HT-29 (cell line): Measurements from ENCODE around the gene RASA3. TPM values are rescaled to one million over a fixed set of nuclear protein-coding genes. Genes with fewer than 3 reads are reported as not detected.
"Not testable (repeated sequence)": the region's sequence is repeated elsewhere in the genome, so short reads cannot be mapped to it uniquely, and the experiment has no call there.

Source experiments
- DNase-seq: peaks from one replicate; pipeline ENCODE4 v3.0.0-alpha.2; 2015; ENCODE audit warnings: low spot score
- total RNA-seq: library from RNA; depleted of rRNA; stranded (reverse); fragments of >200 nt; shearing (Covaris generic); gene quantifications from 2 replicates; pipeline ENCODE4 v1.2.3, GENCODE V29; 2014

The RASA3 gene
- total RNA-seq, 1 experiment from 2014 or later, result 25.1 TPM

DNA sequence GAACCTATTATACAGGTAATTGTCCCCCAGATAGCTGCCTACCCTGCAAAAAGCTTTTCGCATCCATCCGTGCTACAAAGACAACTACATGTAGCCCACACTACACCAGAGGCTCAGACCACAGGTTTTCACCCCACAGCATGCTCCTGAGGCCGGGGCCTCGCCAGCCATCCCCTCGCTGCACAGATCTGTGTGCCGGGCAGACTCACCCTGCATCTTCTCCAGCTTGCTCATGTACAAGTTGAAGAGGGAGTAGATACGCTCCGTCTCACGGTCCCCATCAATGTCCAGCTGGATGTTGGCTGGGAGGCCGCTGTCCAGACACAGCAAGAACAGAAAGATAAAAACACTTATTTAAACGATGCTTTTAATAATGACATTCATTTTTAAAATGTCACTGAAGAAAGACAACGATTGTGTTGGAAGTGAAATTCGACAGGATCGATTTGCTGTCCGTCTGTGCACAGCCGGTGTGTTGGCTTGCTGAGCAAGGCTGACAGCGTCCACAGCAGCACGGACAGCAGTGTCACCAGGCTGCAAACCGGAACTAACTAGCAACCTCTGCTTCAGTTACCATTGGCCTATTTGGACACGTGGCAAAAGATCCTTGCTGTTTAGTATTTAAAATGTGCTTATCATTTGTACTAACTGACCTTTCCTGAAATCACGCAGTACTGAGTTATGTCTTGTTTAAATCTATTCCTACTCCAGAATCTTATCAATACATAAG, 140.0 kb downstream of the RASA3 start:
- DNase-seq, result no peak

DNA sequence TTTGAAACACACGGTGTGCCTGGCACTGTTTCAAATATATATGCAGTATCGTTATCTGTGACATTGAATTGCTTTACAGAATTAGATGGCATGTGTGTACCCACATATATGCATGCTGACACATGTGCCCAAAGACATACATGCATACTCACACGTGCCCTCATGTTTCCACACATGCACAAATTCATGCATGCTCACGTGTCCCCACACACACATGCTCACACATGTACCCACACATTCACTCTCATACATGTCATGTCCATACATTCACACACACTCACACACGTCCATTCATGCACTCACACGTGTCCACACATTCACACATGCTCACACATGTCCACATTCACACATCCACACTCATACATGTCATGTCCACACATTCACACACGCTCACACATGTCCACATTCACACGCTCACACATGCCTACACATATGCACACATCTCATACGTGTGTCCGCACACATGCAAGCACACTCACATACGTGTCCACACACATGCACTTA, 140.7 kb downstream of the RASA3 start:
- no peak for DNase-seq

DNA sequence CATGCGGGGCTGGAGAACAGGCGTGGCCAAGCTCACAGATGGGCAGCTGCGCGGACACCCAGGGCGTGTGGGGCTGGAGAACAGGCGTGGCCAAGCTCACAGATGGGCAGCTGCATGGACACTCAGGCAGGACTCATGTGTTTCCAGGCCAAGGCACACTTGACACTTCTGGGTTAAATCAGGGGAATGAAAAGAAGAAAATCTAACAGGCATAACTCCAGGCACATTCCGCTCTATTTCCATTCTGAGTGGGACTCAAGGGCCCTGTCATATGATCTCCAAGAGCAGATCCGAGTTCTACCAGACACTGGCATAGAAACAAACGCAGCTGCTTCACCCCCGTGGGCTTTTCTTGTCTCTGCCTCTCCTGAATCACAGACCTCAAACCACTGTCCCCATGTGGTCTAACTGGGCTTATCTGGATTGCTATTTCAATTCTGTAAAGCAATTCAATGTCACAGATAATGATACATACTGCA, 141.2 kb downstream of the RASA3 start:
- DNase-seq, result no peak

DNA sequence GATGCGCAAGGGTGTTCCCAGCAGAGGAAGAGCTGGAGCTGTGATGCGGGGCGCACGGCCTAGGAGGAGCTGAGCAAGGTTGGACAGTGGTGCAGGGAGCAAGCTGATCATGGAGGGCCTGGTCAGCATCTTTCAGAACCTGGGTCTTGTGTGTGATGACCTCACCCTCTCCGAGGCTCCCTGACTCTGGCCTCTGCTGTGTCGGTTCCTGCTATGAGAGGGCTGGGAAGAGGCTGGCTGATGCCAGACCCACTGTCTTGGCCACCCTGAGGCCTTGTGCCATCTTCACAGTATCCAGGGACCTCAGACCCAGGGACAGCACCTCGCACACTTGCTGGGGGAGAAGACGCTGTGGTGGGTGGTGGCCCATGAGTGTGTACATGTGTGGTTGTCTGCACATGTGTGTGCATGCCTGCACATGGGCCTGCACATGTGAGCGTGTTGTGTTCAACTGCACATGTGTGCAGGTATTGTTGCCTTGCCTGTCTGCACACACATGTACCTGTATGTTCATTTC, 142.0 kb downstream of the RASA3 start:
- no peak for DNase-seq

DNA sequence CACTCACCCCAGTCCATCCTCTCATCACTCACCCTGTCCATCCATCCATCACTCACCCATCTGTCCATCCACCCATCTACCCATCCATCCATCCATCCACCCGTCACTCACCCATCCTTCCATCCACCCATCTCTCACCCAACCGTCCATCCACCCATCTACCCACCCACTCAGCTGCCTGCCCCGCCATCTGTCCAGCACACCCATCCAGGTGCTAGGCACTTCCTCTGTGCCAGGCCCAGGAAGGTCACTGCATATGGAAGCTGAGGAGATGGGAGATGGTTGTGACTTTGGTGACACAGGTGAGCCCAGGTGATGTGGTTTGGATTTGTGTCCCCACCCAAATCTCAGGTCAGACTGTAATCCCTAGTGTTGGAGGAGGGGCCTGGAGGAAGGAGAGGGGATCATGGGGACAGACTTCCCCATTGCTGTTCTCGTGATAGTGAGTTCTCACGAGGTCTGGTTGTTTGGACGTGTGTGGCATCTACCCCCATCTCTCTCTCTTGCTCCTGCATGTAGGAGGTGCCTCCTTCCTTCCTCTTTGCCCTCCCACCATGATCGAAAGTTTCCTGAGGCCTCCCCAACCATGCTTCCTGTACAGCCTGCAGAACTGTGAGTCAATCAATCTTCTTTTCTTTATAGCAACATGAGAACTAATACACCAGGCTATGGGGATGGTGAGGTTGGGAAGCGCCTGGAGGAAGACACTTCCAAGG, 142.7 kb downstream of the RASA3 start:
- no peak for DNase-seq

DNA sequence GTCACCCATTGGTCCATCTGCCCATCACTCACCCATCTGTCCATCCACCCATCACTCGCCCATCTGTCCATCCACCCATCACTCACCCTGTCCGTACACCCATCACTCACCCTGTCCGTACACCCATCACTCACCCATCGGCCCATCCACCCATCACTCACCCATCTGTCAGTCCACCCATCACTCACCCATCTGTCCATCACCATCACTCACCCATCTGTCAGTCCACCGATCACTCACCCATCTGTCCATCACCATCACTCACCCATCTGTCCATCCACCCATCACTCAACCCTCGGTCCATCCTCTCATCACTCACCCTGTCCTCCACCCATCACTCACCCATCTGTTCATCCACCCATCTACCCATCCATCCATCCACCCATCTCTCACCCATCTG, 143.6 kb downstream of the RASA3 start:
- DNase-seq, result not testable (repeated sequence)

DNA sequence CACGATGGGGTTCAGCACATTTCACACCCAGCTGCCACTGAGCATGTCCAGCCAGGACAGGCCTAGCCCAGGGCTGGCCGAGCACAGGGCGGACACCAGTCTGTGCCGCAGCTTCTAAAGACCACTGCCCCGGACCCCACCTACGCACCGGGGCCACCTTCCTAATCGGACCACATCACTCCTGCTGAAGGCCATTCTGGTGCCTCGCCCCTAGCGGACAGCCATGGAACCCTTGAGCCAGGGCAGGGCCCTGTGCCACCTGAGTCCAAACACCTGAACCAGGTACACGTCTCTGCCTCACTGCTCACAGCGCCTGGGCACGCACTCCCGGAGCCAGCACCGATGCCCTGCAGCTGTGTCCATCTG, 150.1 kb downstream of the RASA3 start:
- DNase-seq, result no peak

DNA sequence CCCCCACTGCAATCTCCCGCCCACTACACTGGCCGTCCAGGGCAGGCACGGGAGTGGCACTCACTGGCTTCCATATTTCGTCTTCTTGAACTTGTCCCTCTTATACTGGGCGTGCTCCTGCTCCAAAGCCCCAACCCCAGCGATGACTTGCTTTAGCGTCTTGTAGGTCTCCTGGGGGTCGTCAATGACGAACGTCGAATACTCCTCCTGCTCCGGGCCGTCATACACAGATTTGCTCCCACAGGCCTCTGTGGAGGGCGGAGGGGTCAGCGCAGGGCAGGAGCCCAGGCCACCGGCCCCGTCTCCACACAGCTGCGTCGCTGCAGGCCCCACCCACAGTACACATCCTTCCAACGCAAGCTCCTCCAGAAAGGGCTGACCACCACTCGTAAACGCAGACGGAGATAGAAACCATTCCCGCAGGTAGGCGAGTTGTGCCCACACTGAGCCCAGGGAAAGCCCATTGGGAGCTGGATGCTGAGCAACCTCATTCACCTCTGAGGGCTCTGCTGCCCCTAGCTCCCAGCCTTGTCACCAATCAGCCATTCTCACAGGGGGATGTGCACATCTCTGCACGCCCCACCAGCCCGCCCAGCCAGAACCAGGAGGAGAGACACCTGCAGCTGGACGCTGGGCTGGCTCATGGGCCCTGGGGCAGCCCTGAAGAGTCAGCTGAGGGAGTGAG, 150.7 kb downstream of the RASA3 start:
- no peak for DNase-seq

DNA sequence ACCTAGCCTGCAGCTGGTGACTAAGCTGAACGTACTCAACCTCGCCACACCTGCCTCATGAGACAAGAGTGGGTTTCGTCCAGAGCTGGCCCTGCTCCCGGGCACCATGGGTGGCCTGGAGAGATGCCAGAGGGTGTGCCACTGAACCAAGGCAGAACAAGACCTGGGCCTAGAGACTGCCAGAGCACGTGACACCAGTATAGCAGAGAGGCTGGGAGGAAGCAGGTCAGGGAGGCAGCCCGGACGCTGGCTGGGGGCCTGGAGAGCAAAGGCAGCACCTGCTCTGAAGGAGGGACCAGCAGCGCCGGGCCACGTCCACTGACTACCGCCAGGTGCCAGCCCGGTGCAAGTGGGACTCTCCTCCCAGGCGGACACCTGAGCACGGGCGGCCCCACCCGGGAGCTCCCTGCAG, 151.2 kb downstream of the RASA3 start:
- DNase-seq, result peak; percentile 42

DNA sequence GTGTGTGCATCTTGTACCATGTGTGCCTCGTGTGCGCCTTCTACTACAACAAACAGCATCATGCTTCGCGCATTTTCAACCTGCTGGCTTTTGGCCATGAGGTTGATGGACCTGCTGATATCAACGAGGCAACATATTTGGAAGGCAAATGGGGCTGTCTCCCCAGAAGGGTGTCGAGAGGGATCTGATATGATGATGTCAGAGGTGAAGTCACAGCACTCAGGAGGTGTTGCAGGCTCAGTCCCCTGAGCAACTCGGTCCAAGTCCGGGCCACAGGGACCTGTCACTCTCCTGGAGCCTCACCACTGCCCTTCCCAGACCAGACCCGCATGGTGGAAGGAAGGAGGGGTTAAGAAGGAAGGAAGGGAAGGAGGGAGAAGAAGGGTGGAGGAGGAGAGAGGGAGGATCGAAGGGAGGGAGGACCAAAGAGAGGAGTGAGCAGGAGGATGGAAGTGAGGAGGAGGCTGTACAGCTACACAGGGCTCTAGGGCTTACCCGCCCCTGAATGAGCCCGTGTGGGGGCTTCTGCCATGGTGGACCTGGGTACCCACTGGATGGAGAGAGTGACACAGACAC, 151.8 kb downstream of the RASA3 start:
- DNase-seq, result no peak

DNA sequence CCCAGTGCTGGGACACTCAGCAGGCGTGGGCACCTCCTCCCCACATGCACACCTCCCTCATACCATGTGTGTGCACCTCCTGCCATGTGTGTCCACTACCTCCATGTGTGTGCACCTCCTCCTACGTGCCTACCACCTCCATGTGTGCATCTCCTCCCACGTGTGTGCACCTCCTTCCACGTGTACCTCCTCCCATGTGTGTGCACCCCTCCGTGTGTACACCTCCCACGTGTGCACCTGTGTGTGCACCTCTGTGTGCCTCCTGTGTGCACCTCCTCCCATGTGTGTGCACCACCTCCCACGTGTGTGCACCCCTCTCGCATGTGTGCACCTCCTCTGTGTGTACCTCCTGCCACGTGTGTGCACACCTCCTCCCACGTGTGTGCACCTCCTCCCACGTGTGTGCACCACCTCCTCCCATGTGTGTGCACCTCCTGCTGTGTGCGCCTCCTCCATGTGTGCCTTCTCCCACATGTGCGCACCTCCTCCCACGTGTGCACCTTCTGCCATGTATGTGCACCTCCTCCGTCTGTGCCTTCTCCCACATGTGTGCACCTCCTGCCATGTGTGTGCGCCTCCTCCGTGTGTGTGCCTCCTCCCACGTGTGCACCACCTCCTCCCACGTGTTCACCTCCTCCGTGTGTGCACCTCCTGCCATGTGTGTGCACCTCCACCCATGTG, 152.5 kb downstream of the RASA3 start:
- no peak for DNase-seq

DNA sequence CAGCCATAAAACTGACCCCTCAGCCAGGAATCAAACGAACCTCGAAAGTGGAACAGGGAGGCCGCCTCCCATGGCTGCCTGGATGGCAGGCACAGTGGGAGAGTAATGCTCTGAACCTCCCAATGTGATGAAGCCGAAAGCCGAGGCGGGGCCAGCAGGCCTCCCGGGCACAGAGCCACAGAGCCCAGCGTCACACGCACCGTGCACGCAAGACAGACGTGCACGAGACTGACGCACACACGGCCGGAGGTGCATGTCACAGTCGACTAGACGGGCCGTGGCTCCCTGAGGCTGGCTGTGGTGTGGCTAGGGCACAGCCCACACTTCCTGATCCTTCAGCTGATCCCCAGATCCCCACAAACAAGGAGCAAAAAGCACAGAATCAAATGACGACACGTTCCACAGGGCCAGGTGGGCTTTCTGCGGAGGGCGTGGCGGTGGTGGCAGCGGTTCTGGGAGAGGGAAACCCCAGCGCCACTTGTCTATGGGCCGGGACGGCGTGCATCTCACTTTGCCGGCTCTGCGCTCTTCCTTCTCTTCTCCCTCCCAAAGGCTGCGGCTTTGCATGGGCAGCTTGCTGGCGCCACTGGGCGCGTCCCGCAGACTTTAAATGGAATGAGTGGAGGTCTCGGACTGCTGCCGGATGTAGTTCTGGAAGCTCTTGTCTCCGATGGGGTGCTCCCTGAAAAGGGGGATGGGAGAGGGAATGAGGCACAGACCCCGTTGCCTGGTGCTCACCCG, 153.5 kb downstream of the RASA3 start:
- no peak for DNase-seq

DNA sequence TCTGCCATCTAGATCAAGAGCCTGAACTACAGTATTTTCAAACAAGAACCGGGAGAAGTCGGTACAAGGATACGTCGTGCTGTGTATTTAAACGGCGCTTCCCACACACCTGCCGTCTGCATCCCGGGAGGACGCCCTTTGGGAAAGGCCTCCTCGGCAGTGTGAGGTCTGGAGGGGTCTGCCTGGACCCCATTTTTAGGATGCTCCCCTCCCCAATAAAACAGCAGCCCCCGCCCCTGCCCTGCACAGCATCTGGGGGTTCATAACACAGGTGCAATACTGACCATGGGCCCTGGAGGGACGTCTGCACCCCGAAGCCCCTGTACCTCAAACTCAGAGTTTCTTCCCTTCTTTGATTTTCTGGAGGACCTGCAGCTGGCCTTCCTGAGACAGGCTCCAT, 154.4 kb downstream of the RASA3 start:
- DNase-seq, result no peak

DNA sequence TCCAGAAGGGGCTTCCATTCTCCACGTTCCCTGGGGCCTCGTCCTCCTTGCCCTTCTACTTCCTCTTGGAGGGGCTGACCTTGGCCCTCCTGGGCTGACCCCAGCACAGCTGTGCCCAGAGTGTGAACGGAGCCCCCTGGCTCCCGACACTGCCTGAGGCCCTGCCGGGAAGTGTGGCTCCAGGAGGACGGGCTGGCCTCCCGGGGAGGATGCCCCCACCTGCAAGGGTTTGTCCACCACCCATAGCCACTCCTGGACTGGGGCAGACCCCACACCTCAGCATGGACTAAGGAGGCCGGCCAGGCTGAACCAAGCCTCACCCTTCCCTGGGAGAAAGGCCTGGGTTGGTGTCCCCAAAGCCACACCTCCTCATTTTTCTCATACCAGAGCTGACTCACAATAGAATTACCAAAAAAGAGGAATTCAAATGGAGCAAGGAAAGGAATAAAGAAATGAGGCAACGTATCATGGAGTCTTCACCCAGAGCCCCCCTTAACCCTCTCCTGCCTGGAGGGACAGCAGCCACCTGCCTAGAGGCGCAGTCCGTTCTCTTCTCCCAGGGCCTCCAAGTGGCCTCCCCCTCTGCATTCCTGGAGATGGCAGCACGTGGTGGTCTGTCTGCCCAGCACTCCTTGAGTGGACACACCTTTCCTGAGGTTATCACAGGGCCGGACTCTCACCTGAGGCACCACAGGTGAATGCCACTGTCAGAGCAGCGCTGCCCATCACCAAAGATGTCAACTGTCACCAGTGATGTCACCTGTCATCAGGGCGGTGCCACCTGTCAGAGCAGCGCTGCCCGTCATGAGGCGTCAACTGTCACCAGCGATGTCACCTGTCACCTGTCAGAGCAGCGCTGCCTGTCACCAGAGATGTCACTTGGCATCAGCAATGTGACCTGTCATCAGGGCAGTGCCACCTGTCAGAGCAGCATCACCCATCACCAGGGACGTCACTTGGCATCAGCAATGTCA, 155.4 kb downstream of the RASA3 start:
- DNase-seq, result no peak

DNA sequence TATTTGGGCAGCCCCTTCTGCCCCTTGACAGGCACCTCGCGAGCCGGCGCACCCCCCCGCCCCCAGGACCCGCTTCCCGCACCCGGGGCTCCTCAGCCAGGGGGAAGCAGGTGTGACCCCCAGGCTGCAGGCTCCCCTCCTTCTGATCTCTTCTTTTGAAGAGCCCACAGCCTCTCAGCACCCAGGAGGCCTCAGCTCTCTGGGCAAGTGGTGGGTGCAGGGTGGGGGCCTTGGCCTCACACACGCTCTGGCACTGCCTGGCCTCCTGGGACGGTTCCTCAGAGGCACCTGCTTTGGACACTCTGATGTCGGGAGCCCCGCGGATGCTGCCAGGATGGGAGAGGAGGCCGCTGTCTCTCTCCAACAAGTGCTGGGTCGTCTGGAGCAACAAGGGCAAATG, 157.0 kb downstream of the RASA3 start:
- DNase-seq, result no peak

DNA sequence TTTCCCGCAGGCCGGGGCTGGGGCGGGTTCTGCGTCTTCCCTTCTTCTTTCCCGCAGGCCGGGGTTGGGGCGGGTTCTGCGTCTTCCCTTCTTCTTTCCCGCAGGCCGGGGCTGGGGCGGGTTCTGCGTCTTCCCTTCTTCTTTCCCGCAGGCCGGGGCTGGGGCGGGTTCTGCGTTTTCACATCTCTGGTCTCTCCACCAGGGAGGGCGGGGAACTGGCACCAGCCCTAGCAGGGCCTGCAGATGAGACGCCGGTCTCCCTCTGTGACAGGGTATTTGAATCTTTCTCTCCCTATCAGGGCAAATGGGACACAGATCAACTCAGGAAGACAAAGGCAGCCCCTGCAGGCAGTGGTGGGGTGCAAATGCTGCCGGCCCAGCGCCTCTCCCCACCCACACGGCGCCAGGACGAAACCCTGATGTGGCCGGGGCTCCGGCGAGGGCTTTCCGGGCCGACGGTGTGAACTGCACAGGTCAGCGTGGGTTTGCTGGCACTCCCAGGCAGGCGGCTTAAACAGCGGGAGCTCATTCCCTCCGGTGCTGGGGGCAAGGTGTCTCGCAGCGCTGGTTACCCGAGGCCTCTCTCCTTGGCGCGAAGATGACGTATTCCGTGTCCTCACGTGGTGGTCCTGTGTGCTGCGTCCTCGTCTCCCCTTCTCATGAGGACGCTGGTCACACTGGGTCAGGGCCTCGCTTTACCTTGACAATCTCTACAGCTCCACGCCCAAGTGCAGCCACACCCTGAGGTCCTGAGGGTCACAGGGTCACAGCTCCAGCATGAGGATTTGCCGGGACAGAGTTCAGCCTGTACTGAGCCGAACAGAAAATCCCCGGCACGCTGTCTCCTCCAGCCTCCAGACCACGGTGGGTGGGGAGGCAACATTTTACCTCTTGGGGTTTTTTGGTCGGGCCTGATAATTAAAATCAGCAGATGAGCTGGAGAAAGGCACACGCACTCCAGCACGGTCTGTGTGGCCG, 157.8 kb downstream of the RASA3 start:
- no peak for DNase-seq

DNA sequence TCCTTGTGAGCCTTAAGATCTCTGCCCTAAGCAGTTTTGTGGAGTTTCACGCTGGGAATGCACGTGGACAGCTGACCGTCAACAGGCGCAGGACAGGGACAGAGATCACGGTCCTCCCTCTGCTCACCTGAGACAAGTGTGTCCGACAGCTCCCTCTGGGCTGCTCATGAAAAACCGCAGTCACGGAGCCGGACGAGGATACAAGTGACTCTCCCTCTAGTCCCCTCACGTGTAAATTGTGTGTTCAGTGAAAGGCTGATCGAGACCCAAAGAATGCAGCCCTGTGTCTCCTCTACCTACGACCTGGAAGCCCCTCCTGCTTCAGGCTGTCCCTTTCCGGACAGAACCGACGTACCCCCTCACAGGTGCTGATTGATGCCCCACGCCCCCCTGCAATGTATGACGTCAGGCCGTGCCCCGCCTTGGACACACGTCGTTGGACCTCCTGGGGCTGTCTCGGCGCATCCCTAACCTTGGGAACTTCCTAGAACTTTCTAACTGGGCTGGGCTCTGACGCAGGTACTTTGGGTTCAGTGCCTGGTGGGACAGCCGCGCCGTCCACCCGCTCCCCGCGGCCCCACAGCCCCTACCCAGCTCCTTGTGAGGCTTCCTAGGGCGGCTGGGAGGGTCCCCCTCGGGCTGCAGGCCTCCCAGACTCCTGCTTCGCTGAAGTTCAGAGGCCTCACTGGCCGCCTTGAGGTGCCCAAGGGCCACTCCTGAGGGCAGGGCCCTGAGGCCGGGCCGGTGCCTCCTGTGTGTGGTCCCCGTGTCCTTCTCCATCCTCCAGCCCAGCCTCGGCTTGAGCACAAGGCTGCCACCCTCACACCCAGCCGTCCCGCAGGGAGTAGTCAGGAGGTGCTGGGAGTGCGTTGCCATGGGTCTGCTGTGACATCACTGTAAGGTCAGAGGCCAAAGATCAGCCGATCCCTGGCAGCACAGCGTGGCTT, 158.9 kb downstream of the RASA3 start, which contains the start of gene C13orf46:
Gene C13orf46, minus strand, starts transcription at position 859 of the 947 bp plus-strand sequence. Its CDS starts 79 bp downstream, at position 780.
- no peak for DNase-seq
